ENCODE results near the gene C1QL1.

C1QL1 gene

GRCh38 chr17:44914698-44915271, 53.3 kb downstream of the C1QL1 start:
- TF ChIP-seq CTCF (IDR thresholded peaks at IDR 0.05; ENCODE audit: low read depth, low read length) = no peak
- DNase-seq (ENCODE audit: low read depth in 2 of 2) = no peak
- H3K4me3 ChIP-seq (replicated peaks in 1 of 2; ENCODE audit: low read depth in 2 of 2, low read length in 2 of 2) = no peak overlapping the region

GRCh38 chr17:44914148-44914547, 54.0 kb downstream of the C1QL1 start:
- no peak for TF ChIP-seq CTCF (IDR thresholded peaks at IDR 0.05; ENCODE audit: low read depth, low read length)
- no peak overlapping the region for H3K4me3 ChIP-seq (replicated peaks in 1 of 2; ENCODE audit: low read depth in 2 of 2, low read length in 2 of 2)
- DNase-seq (ENCODE audit: low read depth in 2 of 2) = no peak

GRCh38 chr17:44913676-44914075, 54.4 kb downstream of the C1QL1 start:
- no peak for TF ChIP-seq CTCF (IDR thresholded peaks at IDR 0.05; ENCODE audit: low read depth, low read length)
- no peak for DNase-seq (ENCODE audit: low read depth in 2 of 2)

GRCh38 chr17:44912763-44913544, 55.1 kb downstream of the C1QL1 start:
- TF ChIP-seq CTCF (IDR thresholded peaks at IDR 0.05; ENCODE audit: low read depth, low read length) = no peak
- no peak overlapping the region for H3K4me3 ChIP-seq (replicated peaks in 1 of 2; ENCODE audit: low read depth in 2 of 2, low read length in 2 of 2)
- DNase-seq (ENCODE audit: low read depth in 2 of 2) = no peak

More at GRCh38 chr17:44913676-44914075, 54.4 kb downstream of the C1QL1 start:
- H3K4me3 ChIP-seq (replicated peaks in 1 of 2; ENCODE audit: low read depth in 2 of 2, low read length in 2 of 2) = no peak overlapping the region

GRCh38 chr17:44911133-44912001, 56.7 kb downstream of the C1QL1 start:
- TF ChIP-seq CTCF (IDR thresholded peaks at IDR 0.05; ENCODE audit: low read depth, low read length) = peak; percentile 68
- peak; percentile 49 to 53 for DNase-seq (ENCODE audit: low read depth in 2 of 2)
- no peak overlapping the region for H3K4me3 ChIP-seq (replicated peaks in 1 of 2; ENCODE audit: low read depth in 2 of 2, low read length in 2 of 2)

GRCh38 chr17:44910231-44911106, 57.6 kb downstream of the C1QL1 start:
- DNase-seq (ENCODE audit: low read depth in 2 of 2) = no peak
- no peak for TF ChIP-seq CTCF (IDR thresholded peaks at IDR 0.05; ENCODE audit: low read depth, low read length)
- no peak overlapping the region for H3K4me3 ChIP-seq (replicated peaks in 1 of 2; ENCODE audit: low read depth in 2 of 2, low read length in 2 of 2)
